ENCODE results near the gene TSNAXIP1. TPM values are rescaled to one million over a fixed set of nuclear protein-coding genes. Genes with fewer than 3 reads are reported as not detected.

TSNAXIP1 gene
- total RNA-seq, 1 experiment from 2014 or later: 1.1 TPM

- H3K27me3 Mint-ChIP-seq (ENCODE audit: insufficient read depth, unreplicated experiment): no peaks in the 10 kb centered on the region
- peaks cover 26% of the 10 kb centered on the region for H3K4me1 Mint-ChIP-seq (ENCODE audit: insufficient read depth, unreplicated experiment)
- H3K27ac Mint-ChIP-seq (ENCODE audit: low read depth, unreplicated experiment): no peak overlapping the region
- H3K4me3 Mint-ChIP-seq (ENCODE audit: unreplicated experiment): no peak overlapping the region
- no peak for TF ChIP-seq CTCF (IDR thresholded peaks at IDR 0.05; ENCODE audit: unreplicated experiment)
- DNase-seq (ENCODE audit: unreplicated experiment): no peak
- POLR2A ChIA-PET: interaction anchor here (1.0 to 1.1 kb wide), 2 partner anchors 36 to 44 kb away, joined by 3 read pairs; no protein-coding TSS in a partner anchor
- no TSS peak for BruUV-seq (replicated peaks)
- CTCF ChIA-PET: interaction anchor here (0.6 to 0.9 kb wide), 3 partner anchors 17 to 69 kb away, joined by 3 to 4 read pairs (median 3); no protein-coding TSS in a partner anchor
- H3K36me3 Mint-ChIP-seq (ENCODE audit: insufficient read depth, unreplicated experiment): peaks cover 76% of the 10 kb centered on the region
- no peaks in the 10 kb centered on the region for H3K9me3 Mint-ChIP-seq (ENCODE audit: unreplicated experiment)
- intact Hi-C loops (cut with micrococcal nuclease): no loop called here
Measured at GRCh38 chr16:67877064-67877463, 70.4 kb downstream of the TSNAXIP1 start.

Other genes starting within 250 kb of the TSNAXIP1 start
- 29.7 and 40.6 TPM in 2 replicates for gene CTCF, start 244.4 kb upstream of the TSNAXIP1 start, total RNA-seq (2022)
- 1.6 and 1.9 TPM in 2 replicates for gene CARMIL2, start 161.7 kb upstream of the TSNAXIP1 start, total RNA-seq (2022)
- gene ACD, start 146.6 kb upstream of the TSNAXIP1 start, total RNA-seq (2022): 26.1 and 33.6 TPM in 2 replicates
- 3.2 and 4.5 TPM in 2 replicates for gene PARD6A, start 145.9 kb upstream of the TSNAXIP1 start, total RNA-seq (2022)
- gene ENKD1, start 140.1 kb upstream of the TSNAXIP1 start, total RNA-seq (2022): 12.8 and 14.5 TPM in 2 replicates
- 0.54 and 0.65 TPM in 2 replicates for gene C16orf86, start 140.1 kb upstream of the TSNAXIP1 start, total RNA-seq (2022)
- gene GFOD2, start 87.6 kb upstream of the TSNAXIP1 start, total RNA-seq (2022): 14.8 and 19.0 TPM in 2 replicates
- 17.2 and 21.7 TPM in 2 replicates for gene RANBP10, start 329 bp upstream of the TSNAXIP1 start, total RNA-seq (2022)
- gene THAP11, start 35.4 kb downstream of the TSNAXIP1 start, total RNA-seq (2022): 18.3 and 20.5 TPM in 2 replicates
- 133 TPM in 2 replicates for gene NUTF2, start 40.0 kb downstream of the TSNAXIP1 start, total RNA-seq (2022)
- 30.9 and 35.5 TPM in 2 replicates for gene CENPT, start 40.8 kb downstream of the TSNAXIP1 start, total RNA-seq (2022)
- gene EDC4, start 66.2 kb downstream of the TSNAXIP1 start, total RNA-seq (2022): 50.9 and 51.3 TPM in 2 replicates
- gene NRN1L, start 78.0 kb downstream of the TSNAXIP1 start, total RNA-seq (2022): 0.81 TPM in 1 of 2 replicates, not detected in the other
- gene PSKH1, start 86.4 kb downstream of the TSNAXIP1 start, total RNA-seq (2022): 21.7 and 27.9 TPM in 2 replicates
- 0.52 and 1.6 TPM in 2 replicates for gene CTRL, start 125.0 kb downstream of the TSNAXIP1 start, total RNA-seq (2022)
- 20.3 and 32.7 TPM in 2 replicates for gene PSMB10, start 130.0 kb downstream of the TSNAXIP1 start, total RNA-seq (2022)
- 35.3 and 44.5 TPM in 2 replicates for gene LCAT, start 137.2 kb downstream of the TSNAXIP1 start, total RNA-seq (2022)
- gene SLC12A4, start 161.7 kb downstream of the TSNAXIP1 start, total RNA-seq (2022): 107 TPM in 2 replicates
- gene DPEP3, start 173.6 kb downstream of the TSNAXIP1 start, total RNA-seq (2022): not detected in 2 replicates
- not detected in 2 replicates for gene DPEP2, start 192.6 kb downstream of the TSNAXIP1 start, total RNA-seq (2022)
- not detected in 2 replicates for gene DPEP2NB, start 209.0 kb downstream of the TSNAXIP1 start, total RNA-seq (2022)
- 9.3 and 11.7 TPM in 2 replicates for gene DDX28, start 216.3 kb downstream of the TSNAXIP1 start, total RNA-seq (2022)
- gene DUS2, start 216.4 kb downstream of the TSNAXIP1 start, total RNA-seq (2022): 24.2 and 26.4 TPM in 2 replicates

Data from MCF 10A (cell line).